ENCODE measurements around the gene CHSY1. TPM values are rescaled to one million over a fixed set of nuclear protein-coding genes. Genes with fewer than 3 reads are reported as not detected.

The CHSY1 gene
- total RNA-seq, 1 donor from 2014 or later, result 39.7 TPM

- no peak for TF ChIP-seq CTCF (IDR thresholded peaks at IDR 0.05)
- no peak overlapping the region for H3K27ac Mint-ChIP-seq (ENCODE audit: unreplicated experiment)
Measured at GRCh38 chr15:101172501-101173071, 79.3 kb downstream of the CHSY1 start.

GRCh38 chr15:101171954-101172353, 79.9 kb downstream of the CHSY1 start:
- Mint-ChIP-seq H3K27me3 (ENCODE audit: unreplicated experiment) (no peaks in the 10 kb centered on the region), H3K4me1 (ENCODE audit: unreplicated experiment) (peaks cover 42% of the 10 kb centered on the region), H3K4me3 (ENCODE audit: unreplicated experiment) (no peak overlapping the region), H3K27ac (ENCODE audit: unreplicated experiment) (no peak overlapping the region), H3K36me3 (ENCODE audit: unreplicated experiment) (peaks cover 24% of the 10 kb centered on the region), H3K9me3 (ENCODE audit: unreplicated experiment) (no peaks in the 10 kb centered on the region)
- DNase-seq (ENCODE audit: extremely low spot score, unreplicated experiment), result no peak
- no peak for TF ChIP-seq CTCF (IDR thresholded peaks at IDR 0.05)

More at GRCh38 chr15:101172501-101173071, 79.3 kb downstream of the CHSY1 start:
- no peaks in the 10 kb centered on the region for H3K9me3 Mint-ChIP-seq (ENCODE audit: unreplicated experiment)
- no peak for DNase-seq (ENCODE audit: extremely low spot score, unreplicated experiment)
- no peak overlapping the region for H3K4me3 Mint-ChIP-seq (ENCODE audit: unreplicated experiment)
- H3K27me3 Mint-ChIP-seq (ENCODE audit: unreplicated experiment), result no peaks in the 10 kb centered on the region
- peaks cover 40% of the 10 kb centered on the region for H3K4me1 Mint-ChIP-seq (ENCODE audit: unreplicated experiment)
- peaks cover 26% of the 10 kb centered on the region for H3K36me3 Mint-ChIP-seq (ENCODE audit: unreplicated experiment)

- H3K36me3 Mint-ChIP-seq (ENCODE audit: unreplicated experiment), result peaks cover 23% of the 10 kb centered on the region
- H3K4me1 Mint-ChIP-seq (ENCODE audit: unreplicated experiment), result peaks cover 31% of the 10 kb centered on the region
- no peak for TF ChIP-seq CTCF (IDR thresholded peaks at IDR 0.05)
- H3K9me3 Mint-ChIP-seq (ENCODE audit: unreplicated experiment), result peaks cover 5% of the 10 kb centered on the region
- H3K27me3 Mint-ChIP-seq (ENCODE audit: unreplicated experiment), result no peaks in the 10 kb centered on the region
- DNase-seq (ENCODE audit: extremely low spot score, unreplicated experiment), result no peak
- H3K27ac Mint-ChIP-seq (ENCODE audit: unreplicated experiment), result no peak overlapping the region
- H3K4me3 Mint-ChIP-seq (ENCODE audit: unreplicated experiment), result no peak overlapping the region
Measured at GRCh38 chr15:101170568-101171350, 81.1 kb downstream of the CHSY1 start.

GRCh38 chr15:101169495-101170071, 82.3 kb downstream of the CHSY1 start:
- H3K4me3 Mint-ChIP-seq (ENCODE audit: unreplicated experiment), result no peak overlapping the region
- TF ChIP-seq CTCF (IDR thresholded peaks at IDR 0.05), result no peak
- no peak overlapping the region for H3K27ac Mint-ChIP-seq (ENCODE audit: unreplicated experiment)
- peaks cover 9% of the 10 kb centered on the region for H3K9me3 Mint-ChIP-seq (ENCODE audit: unreplicated experiment)
- peaks cover 14% of the 10 kb centered on the region for H3K36me3 Mint-ChIP-seq (ENCODE audit: unreplicated experiment)
- DNase-seq (ENCODE audit: extremely low spot score, unreplicated experiment), result no peak
- no peaks in the 10 kb centered on the region for H3K27me3 Mint-ChIP-seq (ENCODE audit: unreplicated experiment)
- H3K4me1 Mint-ChIP-seq (ENCODE audit: unreplicated experiment), result peaks cover 29% of the 10 kb centered on the region

- Mint-ChIP-seq H3K27me3 (ENCODE audit: unreplicated experiment) (no peaks in the 10 kb centered on the region), H3K36me3 (ENCODE audit: unreplicated experiment) (peaks cover 9% of the 10 kb centered on the region), H3K9me3 (ENCODE audit: unreplicated experiment) (peaks cover 14% of the 10 kb centered on the region), H3K4me1 (ENCODE audit: unreplicated experiment) (peaks cover 29% of the 10 kb centered on the region), H3K27ac (ENCODE audit: unreplicated experiment) (peak overlapping the region; percentile 90), H3K4me3 (ENCODE audit: unreplicated experiment) (no peak overlapping the region)
- TF ChIP-seq CTCF (IDR thresholded peaks at IDR 0.05), result no peak
- no peak for DNase-seq (ENCODE audit: extremely low spot score, unreplicated experiment)
Measured at GRCh38 chr15:101168898-101169494, 82.9 kb downstream of the CHSY1 start.
